ENCODE data around the gene KAT2B. TPM values are rescaled to one million over a fixed set of nuclear protein-coding genes. Genes with fewer than 3 reads are reported as not detected.
"Not testable (repeated sequence)": the region's sequence is repeated elsewhere in the genome, so short reads cannot be mapped to it uniquely, and the experiment has no call there.

Gene KAT2B
- total RNA-seq, 1 experiment from 2014 or later: 9.8 TPM

GRCh38 chr3:20043396-20043795 is 3.1 kb downstream of the KAT2B start:
- no TSS peak for BruUV-seq (replicated peaks)
- H3K4me3 Mint-ChIP-seq (ENCODE audit: unreplicated experiment): peak overlapping the region; percentile 3
- CTCF ChIA-PET: no interaction called here
- intact Hi-C loops (cut with micrococcal nuclease; ENCODE audit: unreplicated experiment): no loop called here
- H3K27ac Mint-ChIP-seq (ENCODE audit: unreplicated experiment): peak overlapping the region; percentile 7
- H3K4me1 Mint-ChIP-seq (ENCODE audit: low read depth, unreplicated experiment): peaks cover 25% of the 10 kb centered on the region
- H3K27me3 Mint-ChIP-seq (ENCODE audit: insufficient read depth, unreplicated experiment): no peaks in the 10 kb centered on the region
- no peaks in the 10 kb centered on the region for H3K9me3 Mint-ChIP-seq (ENCODE audit: unreplicated experiment)
- Histone ChIP-seq H3K9me3 (no peaks in the 10 kb centered on the region), H3K27me3 (replicated peaks; ENCODE audit: control insufficient read depth, insufficient read depth, low read length) (no peaks in the 10 kb centered on the region), H3K36me3 (ENCODE audit: control insufficient read depth, insufficient read depth, low read length) (no peaks in the 10 kb centered on the region), H3K4me1 (0 out of 2 replicates have a peak, but pooled peaks cover 7% of the 10 kb centered on the region), H3K4me3 (ENCODE audit: low read depth, low read length) (no peak overlapping the region)
- POLR2A ChIA-PET: no interaction called here
- DNase-seq: no peak
- H3K36me3 Mint-ChIP-seq (ENCODE audit: insufficient read depth, unreplicated experiment): no peaks in the 10 kb centered on the region
- TF ChIP-seq CTCF (IDR thresholded peaks at IDR 0.05; ENCODE audit: insufficient read depth in 1 of 2, low read depth in 1 of 2, low read length in 1 of 2, severe bottlenecking in 1 of 2, unreplicated experiment in 1 of 2): no peak

- DNase-seq: no peak
- no peak for TF ChIP-seq CTCF (IDR thresholded peaks at IDR 0.05; ENCODE audit: insufficient read depth in 1 of 2, low read depth in 1 of 2, low read length in 1 of 2, severe bottlenecking in 1 of 2, unreplicated experiment in 1 of 2)
- no peak overlapping the region for H3K4me3 ChIP-seq (ENCODE audit: low read depth, low read length)
- ChIA-PET POLR2A (no interaction called here), CTCF (no interaction called here)
- intact Hi-C loops (cut with micrococcal nuclease; ENCODE audit: unreplicated experiment): no loop called here
- BruUV-seq (replicated peaks): no TSS peak
- no peaks in the 10 kb centered on the region for H3K9me3 ChIP-seq
- H3K4me1 ChIP-seq: 0 out of 2 replicates have a peak, but pooled peaks cover 7% of the 10 kb centered on the region
- H3K36me3 Mint-ChIP-seq (ENCODE audit: insufficient read depth, unreplicated experiment): no peaks in the 10 kb centered on the region
- H3K27me3 ChIP-seq (replicated peaks; ENCODE audit: control insufficient read depth, insufficient read depth, low read length): no peaks in the 10 kb centered on the region
- H3K9me3 Mint-ChIP-seq (ENCODE audit: unreplicated experiment): no peaks in the 10 kb centered on the region
- peak overlapping the region; percentile 7 for H3K27ac Mint-ChIP-seq (ENCODE audit: unreplicated experiment)
- H3K36me3 ChIP-seq (ENCODE audit: control insufficient read depth, insufficient read depth, low read length): no peaks in the 10 kb centered on the region
- H3K27me3 Mint-ChIP-seq (ENCODE audit: insufficient read depth, unreplicated experiment): no peaks in the 10 kb centered on the region
- no peak overlapping the region for H3K4me3 Mint-ChIP-seq (ENCODE audit: unreplicated experiment)
- H3K4me1 Mint-ChIP-seq (ENCODE audit: low read depth, unreplicated experiment): peaks cover 21% of the 10 kb centered on the region
These were observed 3.6 kb downstream of the KAT2B start for GRCh38 chr3:20043825-20044224.

- H3K4me3 ChIP-seq (ENCODE audit: low read depth, low read length); H3K27me3 Mint-ChIP-seq (ENCODE audit: insufficient read depth, unreplicated experiment); POLR2A ChIA-PET; H3K36me3 Mint-ChIP-seq (ENCODE audit: insufficient read depth, unreplicated experiment); BruUV-seq (replicated peaks); intact Hi-C loops (cut with micrococcal nuclease; ENCODE audit: unreplicated experiment); H3K27ac Mint-ChIP-seq (ENCODE audit: unreplicated experiment); H3K27me3 ChIP-seq (replicated peaks; ENCODE audit: control insufficient read depth, insufficient read depth, low read length); H3K36me3 ChIP-seq (ENCODE audit: control insufficient read depth, insufficient read depth, low read length); H3K4me1 ChIP-seq; DNase-seq; H3K9me3 Mint-ChIP-seq (ENCODE audit: unreplicated experiment); H3K4me3 Mint-ChIP-seq (ENCODE audit: unreplicated experiment); H3K9me3 ChIP-seq; CTCF ChIA-PET: not testable (repeated sequence)
- peaks cover 19% of the 10 kb centered on the region for H3K4me1 Mint-ChIP-seq (ENCODE audit: low read depth, unreplicated experiment)
These were observed 4.9 kb downstream of the KAT2B start for GRCh38 chr3:20045141-20045540.

GRCh38 chr3:20046556-20046955 is 6.3 kb downstream of the KAT2B start:
- Mint-ChIP-seq H3K36me3 (ENCODE audit: insufficient read depth, unreplicated experiment) (no peaks in the 10 kb centered on the region), H3K9me3 (ENCODE audit: unreplicated experiment) (no peaks in the 10 kb centered on the region), H3K27ac (ENCODE audit: unreplicated experiment) (no peak overlapping the region), H3K4me3 (ENCODE audit: unreplicated experiment) (no peak overlapping the region), H3K27me3 (ENCODE audit: insufficient read depth, unreplicated experiment) (no peaks in the 10 kb centered on the region), H3K4me1 (ENCODE audit: low read depth, unreplicated experiment) (peaks cover 19% of the 10 kb centered on the region)
- DNase-seq: no peak
- no peaks in the 10 kb centered on the region for H3K36me3 ChIP-seq (ENCODE audit: control insufficient read depth, insufficient read depth, low read length)
- H3K9me3 ChIP-seq: no peaks in the 10 kb centered on the region
- BruUV-seq (replicated peaks): no TSS peak
- CTCF ChIA-PET: no interaction called here
- POLR2A ChIA-PET: no interaction called here
- intact Hi-C loops (cut with micrococcal nuclease; ENCODE audit: unreplicated experiment): no loop called here
- no peak overlapping the region for H3K4me3 ChIP-seq (ENCODE audit: low read depth, low read length)
- H3K4me1 ChIP-seq: 0 out of 2 replicates have a peak, but pooled peaks cover 7% of the 10 kb centered on the region
- no peak for TF ChIP-seq CTCF (IDR thresholded peaks at IDR 0.05; ENCODE audit: insufficient read depth in 1 of 2, low read depth in 1 of 2, low read length in 1 of 2, severe bottlenecking in 1 of 2, unreplicated experiment in 1 of 2)
- H3K27me3 ChIP-seq (replicated peaks; ENCODE audit: control insufficient read depth, insufficient read depth, low read length): no peaks in the 10 kb centered on the region

All from Caco-2 (cell line).